Nephron (organoid): ENCODE data around the gene PPP1R14C.

Experiments
- H3K27ac Mint-ChIP-seq, 3 experiments: 2 replicates each; pipeline ENCODE4 v1.8.0; 2020; ENCODE audit warnings: mixed read lengths in 3 of 3, mild to moderate bottlenecking in 2 of 3, moderate library complexity in 1 of 3
- H3K27me3 Mint-ChIP-seq: 2 replicates; pipeline ENCODE4 v1.8.0; 2021; ENCODE audit warnings: low read depth, mild to moderate bottlenecking, moderate library complexity, mixed read lengths
- H3K36me3 Mint-ChIP-seq: 2 replicates; pipeline ENCODE4 v1.8.0; 2020; ENCODE audit warnings: low read depth, mixed read lengths
- H3K4me1 Mint-ChIP-seq: 2 replicates; pipeline ENCODE4 v1.8.0; 2020; ENCODE audit warnings: mixed read lengths
- H3K4me3 Mint-ChIP-seq, 3 experiments: 2 replicates each; pipeline ENCODE4 v1.8.0; 2020; ENCODE audit warnings: mild to moderate bottlenecking in 3 of 3, mixed read lengths in 3 of 3, moderate library complexity in 2 of 3
- H3K9me3 Mint-ChIP-seq: 2 replicates; pipeline ENCODE4 v1.8.0; 2020; ENCODE audit warnings: mixed read lengths
- CTCF ChIP-seq, 3 experiments: fragments of 200-600 bp; sonication (generic); IDR thresholded peaks; one replicate each; pipeline ENCODE4 v1.5.0; 2021; ENCODE audit warnings: antibody characterized with exemption in 3 of 3; ENCODE audit not compliant: unreplicated experiment in 3 of 3

Gene PPP1R14C

GRCh38 chr6:150256618-150257272 lies 113.9 kb downstream of the PPP1R14C start:
- Mint-ChIP-seq H3K36me3 (peaks cover 3% of the 10 kb centered on the region), H3K27ac (no peak overlapping the region), H3K4me3 (no peak overlapping the region), H3K9me3 (no peaks in the 10 kb centered on the region), H3K27me3 (peaks cover 17% of the 10 kb centered on the region), H3K4me1 (peaks cover 20% of the 10 kb centered on the region)
- no peak for TF ChIP-seq CTCF (IDR thresholded peaks at IDR 0.05; ENCODE audit: unreplicated experiment in 3 of 3)

- peaks cover 18% of the 10 kb centered on the region for H3K27me3 Mint-ChIP-seq
- H3K9me3 Mint-ChIP-seq = no peaks in the 10 kb centered on the region
- no peak overlapping the region for H3K27ac Mint-ChIP-seq
- H3K4me3 Mint-ChIP-seq = no peak overlapping the region
- no peaks in the 10 kb centered on the region for H3K36me3 Mint-ChIP-seq
- H3K4me1 Mint-ChIP-seq = peaks cover 10% of the 10 kb centered on the region
- TF ChIP-seq CTCF (IDR thresholded peaks at IDR 0.05; ENCODE audit: unreplicated experiment in 3 of 3) = no peak
Observed at GRCh38 chr6:150258381-150258780, 115.5 kb downstream of the PPP1R14C start.

- H3K27ac Mint-ChIP-seq = no peak overlapping the region
- no peaks in the 10 kb centered on the region for H3K4me1 Mint-ChIP-seq
- H3K4me3 Mint-ChIP-seq = no peak overlapping the region
- no peaks in the 10 kb centered on the region for H3K36me3 Mint-ChIP-seq
- peaks cover 21% of the 10 kb centered on the region for H3K27me3 Mint-ChIP-seq
- TF ChIP-seq CTCF (IDR thresholded peaks at IDR 0.05; ENCODE audit: unreplicated experiment in 3 of 3) = no peak
- no peaks in the 10 kb centered on the region for H3K9me3 Mint-ChIP-seq
Observed at GRCh38 chr6:150260931-150261330, 118.1 kb downstream of the PPP1R14C start.

GRCh38 chr6:150261997-150262697 lies 119.3 kb downstream of the PPP1R14C start:
- TF ChIP-seq CTCF (IDR thresholded peaks at IDR 0.05; ENCODE audit: unreplicated experiment in 3 of 3) = no peak
- peaks cover 14% of the 10 kb centered on the region for H3K27me3 Mint-ChIP-seq
- H3K4me1 Mint-ChIP-seq = no peaks in the 10 kb centered on the region
- peak overlapping the region in 1 of 3 experiments; percentile 8 for H3K27ac Mint-ChIP-seq
- H3K4me3 Mint-ChIP-seq = no peak overlapping the region
- no peaks in the 10 kb centered on the region for H3K9me3 Mint-ChIP-seq
- no peaks in the 10 kb centered on the region for H3K36me3 Mint-ChIP-seq

- peaks cover 26% of the 10 kb centered on the region for H3K27me3 Mint-ChIP-seq
- TF ChIP-seq CTCF (IDR thresholded peaks at IDR 0.05; ENCODE audit: unreplicated experiment in 3 of 3) = no peak
- H3K36me3 Mint-ChIP-seq = peaks cover 4% of the 10 kb centered on the region
- H3K4me1 Mint-ChIP-seq = peaks cover 7% of the 10 kb centered on the region
- no peak overlapping the region for H3K27ac Mint-ChIP-seq
- H3K9me3 Mint-ChIP-seq = no peaks in the 10 kb centered on the region
- no peak overlapping the region for H3K4me3 Mint-ChIP-seq
Observed at GRCh38 chr6:150263765-150264404, 121.0 kb downstream of the PPP1R14C start.
